Parathyroid adenoma (tissue), 2 donors: ENCODE measurements around the gene SULT1C4.
"Not testable (repeated sequence)": the region's sequence is repeated elsewhere in the genome, so short reads cannot be mapped to it uniquely, and the experiment has no call there.

Source experiments
- H2AFZ ChIP-seq: fragments of 300-600 bp; sonication (generic); one replicate; pipeline ENCODE4 v1.7.0; 2017; ENCODE audit warnings: antibody characterized with exemption, mild to moderate bottlenecking
- H3K27ac ChIP-seq: fragments of 300-600 bp; sonication (generic); one replicate; pipeline ENCODE4 v1.7.0; 2017
- H3K27me3 ChIP-seq: fragments of 300-600 bp; sonication (generic); one replicate; pipeline ENCODE4 v1.7.0; 2017; ENCODE audit warnings: low read length; ENCODE audit not compliant: control insufficient read depth, insufficient read depth
- H3K36me3 ChIP-seq: fragments of 300-600 bp; sonication (generic); one replicate; pipeline ENCODE4 v1.7.0; 2017; ENCODE audit warnings: low read length; ENCODE audit not compliant: control insufficient read depth, insufficient read depth
- H3K4me1 ChIP-seq: fragments of 300-600 bp; sonication (generic); one replicate; pipeline ENCODE4 v1.7.0; 2017; ENCODE audit warnings: control low read depth
- H3K4me2 ChIP-seq: fragments of 300-600 bp; sonication (generic); one replicate; pipeline ENCODE4 v1.7.0; 2017; ENCODE audit warnings: low read length
- H3K4me3 ChIP-seq: fragments of 300-600 bp; sonication (generic); one replicate; pipeline ENCODE4 v1.7.0; 2017; ENCODE audit warnings: low read depth, low read length
- H3K79me2 ChIP-seq: fragments of 300-600 bp; sonication (generic); one replicate; pipeline ENCODE4 v1.7.0; 2017; ENCODE audit warnings: control low read depth
- H3K9ac ChIP-seq: fragments of 300-600 bp; sonication (generic); one replicate; pipeline ENCODE4 v1.7.0; 2017; ENCODE audit warnings: mild to moderate bottlenecking
- H3K9me3 ChIP-seq: fragments of 300-600 bp; sonication (generic); one replicate; pipeline ENCODE4 v1.7.0; 2017; ENCODE audit warnings: low read length; ENCODE audit not compliant: control insufficient read depth
- CTCF ChIP-seq: fragments of 300-600 bp; sonication (generic); IDR thresholded peaks from one replicate; pipeline ENCODE4 v1.7.0; 2017; ENCODE audit warnings: antibody characterized with exemption, mild to moderate bottlenecking
- donor health status: primary hyperparathyroidism.

Gene SULT1C4

GRCh38 chr2:108355906-108356734 lies 21.6 kb upstream of the SULT1C4 start:
- no peaks in the 10 kb centered on the region for H3K4me1 ChIP-seq
- H3K36me3 ChIP-seq = no peaks in the 10 kb centered on the region
- H3K9me3 ChIP-seq = no peaks in the 10 kb centered on the region
- no peak overlapping the region for H3K27ac ChIP-seq
- no peaks in the 10 kb centered on the region for H3K27me3 ChIP-seq
- no peaks in the 10 kb centered on the region for H3K79me2 ChIP-seq
- no peak for TF ChIP-seq CTCF
- H3K9ac ChIP-seq = no peak overlapping the region
- no peak overlapping the region for H2AFZ ChIP-seq
- no peak overlapping the region for H3K4me2 ChIP-seq
- no peak overlapping the region for H3K4me3 ChIP-seq

GRCh38 chr2:108359336-108359735 lies 18.4 kb upstream of the SULT1C4 start:
- H3K9me3 ChIP-seq, H3K79me2 ChIP-seq, H3K4me3 ChIP-seq, H3K27me3 ChIP-seq, H3K4me1 ChIP-seq, H2AFZ ChIP-seq, H3K9ac ChIP-seq, H3K27ac ChIP-seq, H3K36me3 ChIP-seq, H3K4me2 ChIP-seq: not testable (repeated sequence)

GRCh38 chr2:108360776-108361468 lies 16.8 kb upstream of the SULT1C4 start:
- Histone ChIP-seq H3K4me3 (no peak overlapping the region), H3K4me1 (no peaks in the 10 kb centered on the region)
- no peak for TF ChIP-seq CTCF

GRCh38 chr2:108363024-108363907 lies 14.5 kb upstream of the SULT1C4 start:
- no peak overlapping the region for H3K4me3 ChIP-seq
- no peaks in the 10 kb centered on the region for H3K79me2 ChIP-seq
- no peak for TF ChIP-seq CTCF
- no peaks in the 10 kb centered on the region for H3K9me3 ChIP-seq
- no peaks in the 10 kb centered on the region for H3K36me3 ChIP-seq
- no peak overlapping the region for H3K9ac ChIP-seq
- H3K27ac ChIP-seq = no peak overlapping the region
- no peak overlapping the region for H2AFZ ChIP-seq
- H3K4me1 ChIP-seq = no peaks in the 10 kb centered on the region
- H3K4me2 ChIP-seq = no peak overlapping the region
- H3K27me3 ChIP-seq = no peaks in the 10 kb centered on the region

More at GRCh38 chr2:108360776-108361468, 16.8 kb upstream of the SULT1C4 start:
- no peak overlapping the region for H3K9ac ChIP-seq
- H3K79me2 ChIP-seq = no peaks in the 10 kb centered on the region
- H3K27me3 ChIP-seq = no peaks in the 10 kb centered on the region
- no peaks in the 10 kb centered on the region for H3K9me3 ChIP-seq
- no peak overlapping the region for H3K27ac ChIP-seq
- no peak overlapping the region for H3K4me2 ChIP-seq
- no peaks in the 10 kb centered on the region for H3K36me3 ChIP-seq
- no peak overlapping the region for H2AFZ ChIP-seq

GRCh38 chr2:108363908-108364225 lies 13.9 kb upstream of the SULT1C4 start:
- no peak overlapping the region for H3K4me3 ChIP-seq
- H3K9me3 ChIP-seq = no peaks in the 10 kb centered on the region
- no peak overlapping the region for H2AFZ ChIP-seq
- no peaks in the 10 kb centered on the region for H3K4me1 ChIP-seq
- no peaks in the 10 kb centered on the region for H3K27me3 ChIP-seq
- H3K36me3 ChIP-seq = no peaks in the 10 kb centered on the region
- H3K4me2 ChIP-seq = no peak overlapping the region
- H3K27ac ChIP-seq = no peak overlapping the region
- H3K79me2 ChIP-seq = no peaks in the 10 kb centered on the region
- H3K9ac ChIP-seq = no peak overlapping the region
- no peak for TF ChIP-seq CTCF
